GM12891 (cell line): Measurements from ENCODE around the gene GLCCI1. TPM values are rescaled to one million over a fixed set of nuclear protein-coding genes. Genes with fewer than 3 reads are reported as not detected.

Experiments
- DNase-seq: peaks from one replicate; pipeline ENCODE4 v3.0.0; 2011; ENCODE audit warnings: low spot score; ENCODE audit not compliant: insufficient read length
- FAIRE-seq: peaks from 2 replicates; lab custom pipeline; 2011; peaks lifted over from hg19 to GRCh38; lab: Jason Lieb, UNC
- PAX5 ChIP-seq: IDR thresholded peaks from 2 replicates; pipeline ENCODE4 v1.6.1; 2011; ENCODE audit warnings: low read length, moderate library complexity, mild to moderate bottlenecking; ENCODE audit not compliant: insufficient read depth, severe bottlenecking
- POLR2A ChIP-seq: IDR thresholded peaks from 2 replicates; pipeline ENCODE4 v1.6.1; 2011; ENCODE audit warnings: low read depth, low read length, control low read depth
- POLR2AphosphoS5 ChIP-seq: IDR thresholded peaks from 2 replicates; pipeline ENCODE4 v1.6.1; 2011; ENCODE audit warnings: low read depth, low read length, control low read depth
- POU2F2 ChIP-seq: IDR thresholded peaks from 2 replicates; pipeline ENCODE4 v1.6.1; 2011; ENCODE audit warnings: low read depth, mild to moderate bottlenecking, control low read depth, low read length, moderate library complexity
- SPI1 ChIP-seq: IDR thresholded peaks from 2 replicates; pipeline ENCODE4 v1.6.1; 2011; ENCODE audit warnings: low read depth, low read length, control low read depth
- TAF1 ChIP-seq: IDR thresholded peaks from 2 replicates; pipeline ENCODE4 v1.6.1; 2011; ENCODE audit warnings: low read depth, low read length, control low read depth
- polyA plus RNA-seq: library from polyadenylated mRNA; unstranded; fragments of >200 nt; gene quantifications from one replicate; pipeline ENCODE4 v1.2.1, GENCODE V29; 2012; ENCODE audit warnings: low read depth, missing spikeins, inconsistent platforms; ENCODE audit not compliant: missing spikeins

Gene GLCCI1
- 24.1 TPM for polyA plus RNA-seq

GRCh38 chr7:7968544-7969305 lies at the start of gene GLCCI1:
TSS of gene GLCCI1 (plus strand) at chr7:7968796. CDS start at chr7:7969351, 555 bp downstream.
- DNase-seq, result peak; percentile 65
- peak; percentile 98 for FAIRE-seq
- 0 out of 2 replicates have a peak, but pooled peaks have one; percentile 4 for TF ChIP-seq SPI1
- no peak for TF ChIP-seq PAX5
- TF ChIP-seq POLR2A, result peak; percentile 60; the same call in 1 of the 2 replicates
- peak; percentile 30; the same call in 1 of the 2 replicates for TF ChIP-seq TAF1
- TF ChIP-seq POLR2AphosphoS5, result peak; percentile 69
- TF ChIP-seq POU2F2, result 0 out of 2 replicates have a peak, but pooled peaks have one; percentile 18

- no peak for TF ChIP-seq POLR2AphosphoS5
- no peak for TF ChIP-seq POLR2A
- TF ChIP-seq POU2F2, result no peak
- no peak for TF ChIP-seq TAF1
- no peak for TF ChIP-seq PAX5
- TF ChIP-seq SPI1, result no peak
- FAIRE-seq (peak; percentile 75), DNase-seq (no peak)
Observed at GRCh38 chr7:7919449-7919945, 49.1 kb upstream of the GLCCI1 start.

- FAIRE-seq, result peak; percentile 57
- TF ChIP-seq POU2F2 (no peak), POLR2A (no peak), PAX5 (no peak), POLR2AphosphoS5 (no peak), SPI1 (no peak)
Observed at GRCh38 chr7:7920056-7920455, 48.5 kb upstream of the GLCCI1 start.

GRCh38 chr7:7920481-7920880 lies 48.1 kb upstream of the GLCCI1 start:
- no peak for TF ChIP-seq SPI1
- peak; percentile 99 for TF ChIP-seq POU2F2
- DNase-seq (peak; percentile 11), FAIRE-seq (peak; percentile 91)

More at GRCh38 chr7:7920056-7920455, 48.5 kb upstream of the GLCCI1 start:
- no peak for DNase-seq

GRCh38 chr7:7921830-7922229 lies 46.8 kb upstream of the GLCCI1 start:
- DNase-seq, result no peak
- TF ChIP-seq POLR2A (no peak), SPI1 (no peak), POU2F2 (no peak), POLR2AphosphoS5 (no peak), PAX5 (no peak), TAF1 (no peak)
- no peak for FAIRE-seq

- DNase-seq, result no peak
- no peak for TF ChIP-seq SPI1
- no peak for TF ChIP-seq POLR2AphosphoS5
- TF ChIP-seq PAX5, result no peak
- TF ChIP-seq POLR2A, result no peak
- TF ChIP-seq POU2F2, result no peak
- no peak for TF ChIP-seq TAF1
- no peak for FAIRE-seq
Observed at GRCh38 chr7:7922684-7923385, 45.8 kb upstream of the GLCCI1 start.

- no peak for FAIRE-seq
- TF ChIP-seq POLR2AphosphoS5, result no peak
- no peak for TF ChIP-seq TAF1
- TF ChIP-seq SPI1, result no peak
- no peak for TF ChIP-seq POLR2A
- no peak for TF ChIP-seq POU2F2
- no peak for TF ChIP-seq PAX5
- no peak for DNase-seq
Observed at GRCh38 chr7:7923818-7924217, 44.8 kb upstream of the GLCCI1 start.

GRCh38 chr7:7924303-7924702 lies 44.3 kb upstream of the GLCCI1 start:
- FAIRE-seq (peak; percentile 71), DNase-seq (no peak)
- TF ChIP-seq POU2F2 (no peak), SPI1 (no peak), PAX5 (no peak)

GRCh38 chr7:7931626-7932025 lies 37.0 kb upstream of the GLCCI1 start:
- no peak for DNase-seq
- FAIRE-seq, result no peak
- no peak for TF ChIP-seq POLR2AphosphoS5
- no peak for TF ChIP-seq POU2F2
- TF ChIP-seq TAF1, result no peak
- TF ChIP-seq PAX5, result no peak

GRCh38 chr7:7932553-7932952 lies 36.0 kb upstream of the GLCCI1 start:
- no peak for DNase-seq
- TF ChIP-seq POLR2A (no peak), SPI1 (no peak), POLR2AphosphoS5 (no peak), TAF1 (no peak), PAX5 (no peak), POU2F2 (no peak)
- FAIRE-seq, result peak; percentile 47
